Right ventricle myocardium inferior (tissue), 1 donor: Measurements from ENCODE around the gene ARAP2. TPM values are rescaled to one million over a fixed set of nuclear protein-coding genes. Genes with fewer than 3 reads are reported as not detected.
A peak's percentile ranks its signal among the peaks of the same experiment; 100 is the strongest.

Source experiments
- ATAC-seq: fragments of 200-7000 bp; cut with Tn5 transposase; one replicate; pipeline ENCODE4 v1.9.1; 2020; ENCODE audit warnings: mild to moderate bottlenecking, moderate library complexity
- DNase-seq: peaks from one replicate; pipeline ENCODE4 v3.0.0; 2021; ENCODE audit errors: missing footprints
- intact Hi-C: fragments of 100-400 bp; cut with DNase I; formaldehyde crosslinking; loops from one replicate; pipeline ENCODE4 v1.11.0; 2022
- long read RNA-seq: library from polyadenylated mRNA; unstranded; transcript quantifications from one replicate; pipeline ENCODE4 v2.0.0, GENCODE V29; 2021
- total RNA-seq: library from RNA; stranded (reverse); fragmentation: NEBNext Ultra II Directional; extraction: Animal tissue kit (Norgen Biotek cat#: 25700); gene quantifications from one replicate; pipeline ENCODE4 v1.2.1, GENCODE V29; 2021
- donor health status: DM: no; HTN: yes; CAD: no; lungs with severe emphysema.

ARAP2 gene
- total RNA-seq = 2.8 TPM
- long read RNA-seq, partial matches to known transcripts = 0 of 1 reads
- long read RNA-seq, other reads (novel, unspliced or antisense) = 1 of 1 reads

- peak; percentile 67 for ATAC-seq
- intact Hi-C loops = no loop called here
- peak; percentile 80 for DNase-seq
Observed at GRCh38 chr4:36244257-36245082, at the start of gene ARAP2. TSS of gene ARAP2 (minus strand) at chr4:36244514. CDS start at chr4:36229486, 15,028 bp downstream.

GRCh38 chr4:36292556-36293188 is 48.4 kb upstream of the ARAP2 start:
- intact Hi-C loops = no loop called here
- ATAC-seq = no peak
- no peak for DNase-seq

- no peak for ATAC-seq
- intact Hi-C loops = no loop called here
- no peak for DNase-seq
Observed at GRCh38 chr4:36290641-36291040, 46.3 kb upstream of the ARAP2 start.

- intact Hi-C loops = no loop called here
- DNase-seq (no peak), ATAC-seq (no peak)
Observed at GRCh38 chr4:36288731-36289426, 44.6 kb upstream of the ARAP2 start.

- no peak for DNase-seq
- intact Hi-C loops = no loop called here
- no peak for ATAC-seq
Observed at GRCh38 chr4:36286481-36286871, 42.2 kb upstream of the ARAP2 start.

- no peak for ATAC-seq
- intact Hi-C loops = no loop called here
Observed at GRCh38 chr4:36285784-36286480, 41.6 kb upstream of the ARAP2 start.

GRCh38 chr4:36283912-36284465 is 39.7 kb upstream of the ARAP2 start:
- DNase-seq (no peak), ATAC-seq (no peak)
- intact Hi-C loops = no loop called here

More at GRCh38 chr4:36285784-36286480, 41.6 kb upstream of the ARAP2 start:
- DNase-seq = no peak

- no peak for ATAC-seq
- intact Hi-C loops = no loop called here
- DNase-seq = no peak
Observed at GRCh38 chr4:36282503-36283030, 38.3 kb upstream of the ARAP2 start.

- intact Hi-C loops = no loop called here
- ATAC-seq (no peak), DNase-seq (no peak)
Observed at GRCh38 chr4:36281384-36282106, 37.2 kb upstream of the ARAP2 start, which contains the start of gene DTHD1. TSS of gene DTHD1 (plus strand) at chr4:36281616. CDS start at chr4:36281759, 143 bp downstream.

- ATAC-seq (no peak), DNase-seq (no peak)
- intact Hi-C loops = no loop called here
Observed at GRCh38 chr4:36280555-36280954, 36.2 kb upstream of the ARAP2 start.

- DNase-seq = no peak
- intact Hi-C loops = no loop called here
- no peak for ATAC-seq
Observed at GRCh38 chr4:36278789-36279188, 34.5 kb upstream of the ARAP2 start.

- intact Hi-C loops = no loop called here
- ATAC-seq (no peak), DNase-seq (no peak)
Observed at GRCh38 chr4:36277533-36277932, 33.2 kb upstream of the ARAP2 start.

GRCh38 chr4:36274158-36274557 is 29.8 kb upstream of the ARAP2 start:
- intact Hi-C loops = no loop called here
- DNase-seq (no peak), ATAC-seq (no peak)

GRCh38 chr4:36273276-36273675 is 29.0 kb upstream of the ARAP2 start:
- no peak for ATAC-seq
- intact Hi-C loops = no loop called here
- DNase-seq = no peak

GRCh38 chr4:36269533-36270173 is 25.3 kb upstream of the ARAP2 start:
- DNase-seq = no peak
- intact Hi-C loops = no loop called here
- ATAC-seq = no peak

- DNase-seq (no peak), ATAC-seq (no peak)
- intact Hi-C loops = no loop called here
Observed at GRCh38 chr4:36269101-36269500, 24.8 kb upstream of the ARAP2 start.

- ATAC-seq (no peak), DNase-seq (no peak)
- intact Hi-C loops = no loop called here
Observed at GRCh38 chr4:36267486-36268268, 23.4 kb upstream of the ARAP2 start.
